Liver (tissue), 9 donors: Measurements from ENCODE around the gene AIPL1. TPM values are rescaled to one million over a fixed set of nuclear protein-coding genes. Genes with fewer than 3 reads are reported as not detected.

Experiments
- DNase-seq: peaks from one replicate; pipeline ENCODE4 v3.0.0-alpha.2; 2017; ENCODE audit warnings: low spot score
- H3K27ac ChIP-seq, 2 donors: one replicate each; pipeline ENCODE4 v1.7.0; 2013; ENCODE audit warnings: inconsistent platforms in 2 of 2, low read length in 2 of 2, control low read depth in 1 of 2, low read depth in 1 of 2, mild to moderate bottlenecking in 1 of 2
- H3K27me3 ChIP-seq, 4 donors: one replicate each; pipeline versions ENCODE4 v1.6.1 to v1.7.0; 2013; ENCODE audit warnings: low read length in 3 of 4, inconsistent platforms in 1 of 4, mild to moderate bottlenecking in 1 of 4, moderate library complexity in 1 of 4; ENCODE audit not compliant: control insufficient read depth in 4 of 4, insufficient read depth in 4 of 4
- H3K36me3 ChIP-seq, 4 donors: one replicate each; pipeline versions ENCODE4 v1.6.1 to v1.7.0; 2013; ENCODE audit warnings: low read length in 3 of 4, mild to moderate bottlenecking in 3 of 4, low read depth in 1 of 4, moderate library complexity in 1 of 4; ENCODE audit not compliant: control insufficient read depth in 4 of 4, insufficient read depth in 3 of 4
- H3K4me1 ChIP-seq, 4 donors: one replicate each; pipeline versions ENCODE4 v1.6.1 to v1.7.0; 2013; ENCODE audit warnings: low read length in 3 of 4, mild to moderate bottlenecking in 3 of 4, moderate library complexity in 1 of 4; ENCODE audit not compliant: control insufficient read depth in 4 of 4, insufficient read depth in 4 of 4
- H3K4me3 ChIP-seq, 3 donors: one replicate each; pipeline versions ENCODE4 v1.6.1 to v1.7.0; 2013; ENCODE audit warnings: low read length in 3 of 3, control low read depth in 1 of 3, low read depth in 1 of 3, mild to moderate bottlenecking in 1 of 3
- H3K9ac ChIP-seq, 2 donors: one replicate each; pipeline ENCODE4 v1.7.0; 2013; ENCODE audit warnings: low read length in 2 of 2, mild to moderate bottlenecking in 2 of 2, moderate library complexity in 2 of 2, control low read depth in 1 of 2, low read depth in 1 of 2
- H3K9me3 ChIP-seq, 4 donors: one replicate each; pipeline versions ENCODE4 v1.6.1 to v1.7.0; 2013; ENCODE audit warnings: low read length in 3 of 4; ENCODE audit not compliant: control insufficient read depth in 4 of 4
- ATF3 ChIP-seq: IDR thresholded peaks from 2 replicates; pipeline ENCODE4 v1.6.1; 2016; ENCODE audit warnings: antibody characterized with exemption
- EGR1 ChIP-seq, 2 donors: IDR thresholded peaks; 2 replicates each; pipeline ENCODE4 v1.6.1; 2016 to 2018; ENCODE audit warnings: antibody characterized with exemption in 2 of 2, low read depth in 2 of 2
- FOXA1 ChIP-seq: IDR thresholded peaks from 2 replicates; pipeline ENCODE4 v1.6.1; 2016; ENCODE audit warnings: antibody characterized with exemption
- FOXA2 ChIP-seq: IDR thresholded peaks from 2 replicates; pipeline ENCODE4 v1.6.1; 2016; ENCODE audit warnings: antibody characterized with exemption
- GABPA ChIP-seq, 2 donors: IDR thresholded peaks in 1 of 2; conservative IDR thresholded peaks in 1 of 2; 2 replicates each; pipeline ENCODE4 v1.6.1; 2016; ENCODE audit warnings: antibody characterized with exemption in 2 of 2, mild to moderate bottlenecking in 1 of 2, moderate library complexity in 1 of 2
- HNF4A ChIP-seq, 2 donors: conservative IDR thresholded peaks; 2 replicates each; pipeline ENCODE4 v1.6.1; 2016; ENCODE audit warnings: antibody characterized with exemption in 2 of 2, mild to moderate bottlenecking in 2 of 2
- HNF4G ChIP-seq: IDR thresholded peaks from 2 replicates; pipeline ENCODE4 v1.6.1; 2016; ENCODE audit warnings: antibody characterized with exemption
- JUND ChIP-seq, 2 donors: IDR thresholded peaks; 2 replicates each; pipeline ENCODE4 v1.6.1; 2016; ENCODE audit warnings: antibody characterized with exemption in 2 of 2
- NR2F2 ChIP-seq: IDR thresholded peaks from 2 replicates; pipeline ENCODE4 v1.6.1; 2016; ENCODE audit warnings: antibody characterized with exemption
- RAD21 ChIP-seq, 2 donors: IDR thresholded peaks; 2 replicates each; pipeline ENCODE4 v1.6.1; 2016; ENCODE audit warnings: antibody characterized with exemption in 2 of 2, mild to moderate bottlenecking in 2 of 2
- RXRA ChIP-seq, 2 donors: IDR thresholded peaks; 2 replicates each; pipeline ENCODE4 v1.6.1; 2017 to 2018; ENCODE audit warnings: antibody characterized with exemption in 2 of 2, mild to moderate bottlenecking in 1 of 2
- SP1 ChIP-seq: IDR thresholded peaks from 2 replicates; pipeline ENCODE4 v1.6.1; 2018; ENCODE audit warnings: antibody characterized with exemption, mild to moderate bottlenecking
- TAF1 ChIP-seq: conservative IDR thresholded peaks from 2 replicates; pipeline ENCODE4 v1.6.1; 2016; ENCODE audit warnings: antibody characterized with exemption, mild to moderate bottlenecking
- whole genome bisulfite sequencing: extraction: QIAGEN DNeasy Blood & Tissue Kit; methylation state at CpG from one replicate; pipeline ENCODE4 v1.1.7; 2013; 5-methylcytosine and 5-hydroxymethylcytosine counted together
- polyA plus RNA-seq, 2 donors: library from polyadenylated mRNA; stranded (reverse) in 1 of 2; unstranded in 1 of 2; fragments of 200-250 nt in 1 of 2; fragments of >200 nt in 1 of 2; fragmentation: Nextera tagmentation in 1 of 2; extraction: Ambion mirVana in 1 of 2; gene quantifications; one replicate each; pipeline versions ENCODE4 v1.2.1 to v1.2.3, GENCODE V29; 2013 to 2015
- total RNA-seq, 2 donors: library from RNA; depleted of rRNA; stranded (reverse); fragments of >200 nt; gene quantifications; one replicate each; pipeline ENCODE4 v1.2.3, GENCODE V29; 2014
- TF ChIP-seq, protein P1 (sequence below): IDR thresholded peaks from 2 replicates; pipeline ENCODE4 v1.6.1; 2016; ENCODE audit warnings: antibody characterized with exemption
- TF ChIP-seq, protein P2 (sequence below): fragments of 150-350 bp; IDR thresholded peaks from 2 replicates; pipeline ENCODE4 v1.5.1; 2017; ENCODE audit warnings: improper control_type of control experiment, low read depth, low read length; ENCODE audit not compliant: missing input control
- TF ChIP-seq, protein P3 (sequence below): IDR thresholded peaks from 2 replicates; pipeline ENCODE4 v1.6.1; 2016; ENCODE audit warnings: antibody characterized with exemption, mild to moderate bottlenecking
- donor health status: healthy.
- donor health status: healthy.
- donor health status: healthy.
- donor health status: healthy.
- donor health status: healthy.

Gene AIPL1
- total and polyA plus RNA-seq, 4 donors, result not detected

DNA sequence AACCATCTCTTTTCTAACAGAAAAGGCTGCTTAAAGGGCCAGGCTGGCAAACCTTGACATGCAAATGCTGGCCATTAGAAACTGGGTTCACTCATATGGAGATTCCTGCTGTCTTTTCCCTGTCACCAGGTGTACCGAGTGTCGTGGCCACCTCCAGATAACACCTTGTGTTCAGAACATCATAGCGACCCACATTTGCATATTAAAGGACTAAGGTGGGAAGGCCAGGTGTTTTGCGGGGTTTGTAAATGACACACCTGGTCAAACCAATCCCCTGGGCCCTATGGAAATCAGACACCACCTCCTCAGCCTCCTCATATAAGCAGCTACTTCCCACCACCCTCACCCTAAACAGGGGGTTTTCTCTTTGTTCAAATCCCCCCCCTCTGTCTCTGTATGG lies 2.5 kb upstream of the AIPL1 start:
- Histone ChIP-seq H3K36me3 (no peaks in the 10 kb centered on the region), H3K4me1 (no peaks in the 10 kb centered on the region), H3K4me3 (no peak overlapping the region), H3K9ac (no peak overlapping the region), H3K27me3 (peaks cover 0 to 3% (median 1%) of the 10 kb centered on the region in 4 donors), H3K27ac (no peak overlapping the region), H3K9me3 (no peaks in the 10 kb centered on the region)
- no peak for DNase-seq
- whole genome bisulfite sequencing, result 61% methylated on average over 4 of the region's 4 CpGs
- TF ChIP-seq SP1 (no peak), GABPA (IDR thresholded peaks at IDR 0.05 in 1 of 2, conservative IDR thresholded peaks at IDR 0.05 in 1 of 2) (no peak), RAD21 (IDR thresholded peaks at IDR 0.05) (no peak), ATF3 (no peak), JUND (IDR thresholded peaks at IDR 0.05) (no peak), HNF4G (no peak), RXRA (IDR thresholded peaks at IDR 0.05) (no peak), TAF1 (no peak), HNF4A (conservative IDR thresholded peaks at IDR 0.05) (no peak), EGR1 (IDR thresholded peaks at IDR 0.05; ENCODE audit: low read depth in 2 of 2) (no peak), FOXA1 (no peak)
- TF ChIP-seq, protein P1, sequence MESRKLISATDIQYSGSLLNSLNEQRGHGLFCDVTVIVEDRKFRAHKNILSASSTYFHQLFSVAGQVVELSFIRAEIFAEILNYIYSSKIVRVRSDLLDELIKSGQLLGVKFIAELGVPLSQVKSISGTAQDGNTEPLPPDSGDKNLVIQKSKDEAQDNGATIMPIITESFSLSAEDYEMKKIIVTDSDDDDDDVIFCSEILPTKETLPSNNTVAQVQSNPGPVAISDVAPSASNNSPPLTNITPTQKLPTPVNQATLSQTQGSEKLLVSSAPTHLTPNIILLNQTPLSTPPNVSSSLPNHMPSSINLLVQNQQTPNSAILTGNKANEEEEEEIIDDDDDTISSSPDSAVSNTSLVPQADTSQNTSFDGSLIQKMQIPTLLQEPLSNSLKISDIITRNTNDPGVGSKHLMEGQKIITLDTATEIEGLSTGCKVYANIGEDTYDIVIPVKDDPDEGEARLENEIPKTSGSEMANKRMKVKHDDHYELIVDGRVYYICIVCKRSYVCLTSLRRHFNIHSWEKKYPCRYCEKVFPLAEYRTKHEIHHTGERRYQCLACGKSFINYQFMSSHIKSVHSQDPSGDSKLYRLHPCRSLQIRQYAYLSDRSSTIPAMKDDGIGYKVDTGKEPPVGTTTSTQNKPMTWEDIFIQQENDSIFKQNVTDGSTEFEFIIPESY, result no peak
- TF ChIP-seq, protein P2, sequence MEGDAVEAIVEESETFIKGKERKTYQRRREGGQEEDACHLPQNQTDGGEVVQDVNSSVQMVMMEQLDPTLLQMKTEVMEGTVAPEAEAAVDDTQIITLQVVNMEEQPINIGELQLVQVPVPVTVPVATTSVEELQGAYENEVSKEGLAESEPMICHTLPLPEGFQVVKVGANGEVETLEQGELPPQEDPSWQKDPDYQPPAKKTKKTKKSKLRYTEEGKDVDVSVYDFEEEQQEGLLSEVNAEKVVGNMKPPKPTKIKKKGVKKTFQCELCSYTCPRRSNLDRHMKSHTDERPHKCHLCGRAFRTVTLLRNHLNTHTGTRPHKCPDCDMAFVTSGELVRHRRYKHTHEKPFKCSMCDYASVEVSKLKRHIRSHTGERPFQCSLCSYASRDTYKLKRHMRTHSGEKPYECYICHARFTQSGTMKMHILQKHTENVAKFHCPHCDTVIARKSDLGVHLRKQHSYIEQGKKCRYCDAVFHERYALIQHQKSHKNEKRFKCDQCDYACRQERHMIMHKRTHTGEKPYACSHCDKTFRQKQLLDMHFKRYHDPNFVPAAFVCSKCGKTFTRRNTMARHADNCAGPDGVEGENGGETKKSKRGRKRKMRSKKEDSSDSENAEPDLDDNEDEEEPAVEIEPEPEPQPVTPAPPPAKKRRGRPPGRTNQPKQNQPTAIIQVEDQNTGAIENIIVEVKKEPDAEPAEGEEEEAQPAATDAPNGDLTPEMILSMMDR, result no peak
- TF ChIP-seq, protein P3, sequence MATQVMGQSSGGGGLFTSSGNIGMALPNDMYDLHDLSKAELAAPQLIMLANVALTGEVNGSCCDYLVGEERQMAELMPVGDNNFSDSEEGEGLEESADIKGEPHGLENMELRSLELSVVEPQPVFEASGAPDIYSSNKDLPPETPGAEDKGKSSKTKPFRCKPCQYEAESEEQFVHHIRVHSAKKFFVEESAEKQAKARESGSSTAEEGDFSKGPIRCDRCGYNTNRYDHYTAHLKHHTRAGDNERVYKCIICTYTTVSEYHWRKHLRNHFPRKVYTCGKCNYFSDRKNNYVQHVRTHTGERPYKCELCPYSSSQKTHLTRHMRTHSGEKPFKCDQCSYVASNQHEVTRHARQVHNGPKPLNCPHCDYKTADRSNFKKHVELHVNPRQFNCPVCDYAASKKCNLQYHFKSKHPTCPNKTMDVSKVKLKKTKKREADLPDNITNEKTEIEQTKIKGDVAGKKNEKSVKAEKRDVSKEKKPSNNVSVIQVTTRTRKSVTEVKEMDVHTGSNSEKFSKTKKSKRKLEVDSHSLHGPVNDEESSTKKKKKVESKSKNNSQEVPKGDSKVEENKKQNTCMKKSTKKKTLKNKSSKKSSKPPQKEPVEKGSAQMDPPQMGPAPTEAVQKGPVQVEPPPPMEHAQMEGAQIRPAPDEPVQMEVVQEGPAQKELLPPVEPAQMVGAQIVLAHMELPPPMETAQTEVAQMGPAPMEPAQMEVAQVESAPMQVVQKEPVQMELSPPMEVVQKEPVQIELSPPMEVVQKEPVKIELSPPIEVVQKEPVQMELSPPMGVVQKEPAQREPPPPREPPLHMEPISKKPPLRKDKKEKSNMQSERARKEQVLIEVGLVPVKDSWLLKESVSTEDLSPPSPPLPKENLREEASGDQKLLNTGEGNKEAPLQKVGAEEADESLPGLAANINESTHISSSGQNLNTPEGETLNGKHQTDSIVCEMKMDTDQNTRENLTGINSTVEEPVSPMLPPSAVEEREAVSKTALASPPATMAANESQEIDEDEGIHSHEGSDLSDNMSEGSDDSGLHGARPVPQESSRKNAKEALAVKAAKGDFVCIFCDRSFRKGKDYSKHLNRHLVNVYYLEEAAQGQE, result no peak

DNA sequence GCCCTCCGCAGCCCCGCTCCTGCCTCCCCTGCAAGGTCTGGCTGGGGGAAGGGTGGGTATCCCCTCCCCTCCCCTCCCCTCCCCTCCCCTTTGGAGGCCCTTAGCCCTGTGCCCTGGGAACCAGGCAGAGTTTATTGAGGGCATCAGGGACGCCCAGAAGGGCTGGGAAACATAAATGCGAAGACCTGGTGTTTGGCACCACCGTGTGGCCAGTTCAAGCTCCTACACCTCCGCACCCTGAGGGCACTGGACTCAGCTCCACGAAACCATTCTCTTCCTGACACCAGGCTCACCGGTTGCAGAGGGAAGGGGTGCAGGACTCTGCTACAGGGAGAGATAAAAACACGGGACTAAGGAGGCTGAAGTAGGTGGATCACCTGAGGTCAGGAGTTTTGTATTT lies 1.0 kb upstream of the AIPL1 start:
- H3K36me3 ChIP-seq, result no peaks in the 10 kb centered on the region
- no peak overlapping the region for H3K9ac ChIP-seq
- DNase-seq, result peak; percentile 57
- H3K4me1 ChIP-seq, result no peaks in the 10 kb centered on the region
- H3K9me3 ChIP-seq, result no peaks in the 10 kb centered on the region
- no peak overlapping the region for H3K4me3 ChIP-seq
- peak; percentile 82 to 88 for TF ChIP-seq RAD21 (IDR thresholded peaks at IDR 0.05)
- TF ChIP-seq FOXA2, result no peak
- TF ChIP-seq FOXA1, result no peak
- TF ChIP-seq, protein P2, result peak; percentile 86
- TF ChIP-seq JUND (IDR thresholded peaks at IDR 0.05), result no peak
- TF ChIP-seq, protein P1, result no peak
- TF ChIP-seq EGR1 (IDR thresholded peaks at IDR 0.05; ENCODE audit: low read depth in 2 of 2), result no peak
- no peak for TF ChIP-seq NR2F2
- peaks cover 0 to 3% (median 0%) of the 10 kb centered on the region in 4 donors for H3K27me3 ChIP-seq
- 20% methylated on average over 9 of the region's 9 CpGs for whole genome bisulfite sequencing
- no peak overlapping the region for H3K27ac ChIP-seq
